HG03097 (cell line): ENCODE data around the gene TNFAIP8.

Experiments
- ATAC-seq: cut with Tn5 transposase; IDR thresholded peaks from one replicate; pipeline ENCODE4 v1.9.1; 2021; ENCODE audit not compliant: unreplicated experiment, low FRiP score

TNFAIP8 gene

GRCh38 chr5:119365847-119366539, 10.2 kb downstream of the TNFAIP8 start:
- no peak for ATAC-seq

- no peak for ATAC-seq
These were observed 10.7 kb downstream of the TNFAIP8 start for GRCh38 chr5:119366540-119366881.

- ATAC-seq: peak; percentile 79
These were observed 11.9 kb downstream of the TNFAIP8 start for GRCh38 chr5:119367502-119368237.

- no peak for ATAC-seq
These were observed 12.4 kb downstream of the TNFAIP8 start for GRCh38 chr5:119368238-119368630.

GRCh38 chr5:119370486-119370885, 14.7 kb downstream of the TNFAIP8 start:
- no peak for ATAC-seq

GRCh38 chr5:119371146-119371545, 15.3 kb downstream of the TNFAIP8 start:
- ATAC-seq: no peak

- peak; percentile 64 for ATAC-seq
These were observed 17.6 kb downstream of the TNFAIP8 start for GRCh38 chr5:119373449-119373858.

GRCh38 chr5:119374901-119375300, 19.1 kb downstream of the TNFAIP8 start:
- no peak for ATAC-seq

- ATAC-seq: no peak
These were observed 21.2 kb downstream of the TNFAIP8 start for GRCh38 chr5:119377066-119377465.

- no peak for ATAC-seq
These were observed 22.4 kb downstream of the TNFAIP8 start for GRCh38 chr5:119378075-119378700.

- ATAC-seq: no peak
These were observed 23.3 kb downstream of the TNFAIP8 start for GRCh38 chr5:119379096-119379495.

- no peak for ATAC-seq
These were observed 24.2 kb downstream of the TNFAIP8 start for GRCh38 chr5:119379942-119380547.

GRCh38 chr5:119382169-119382568, 26.4 kb downstream of the TNFAIP8 start:
- ATAC-seq: no peak

GRCh38 chr5:119383008-119383407, 27.2 kb downstream of the TNFAIP8 start:
- ATAC-seq: no peak

GRCh38 chr5:119385136-119385535, 29.3 kb downstream of the TNFAIP8 start:
- ATAC-seq: no peak

- no peak for ATAC-seq
These were observed 29.8 kb downstream of the TNFAIP8 start for GRCh38 chr5:119385536-119386128.

GRCh38 chr5:119386596-119387344, 31.0 kb downstream of the TNFAIP8 start:
- ATAC-seq: no peak

- no peak for ATAC-seq
These were observed 32.3 kb downstream of the TNFAIP8 start for GRCh38 chr5:119387945-119388618.

- no peak for ATAC-seq
These were observed 32.9 kb downstream of the TNFAIP8 start for GRCh38 chr5:119388619-119389190.
